HG02678 (cell line): Measurements from ENCODE around the gene LINC01488.

Experiments
- ATAC-seq: cut with Tn5 transposase; IDR thresholded peaks from one replicate; pipeline ENCODE4 v1.9.1; 2021; ENCODE audit warnings: mild to moderate bottlenecking, moderate library complexity; ENCODE audit not compliant: unreplicated experiment

LINC01488 gene

GRCh38 chr11:69463181-69463994 is 18.1 kb upstream of the LINC01488 start:
- no peak for ATAC-seq

- ATAC-seq: no peak
Measured at GRCh38 chr11:69463995-69464960, 17.2 kb upstream of the LINC01488 start.

GRCh38 chr11:69465236-69466000 is 16.0 kb upstream of the LINC01488 start:
- ATAC-seq: no peak

DNA sequence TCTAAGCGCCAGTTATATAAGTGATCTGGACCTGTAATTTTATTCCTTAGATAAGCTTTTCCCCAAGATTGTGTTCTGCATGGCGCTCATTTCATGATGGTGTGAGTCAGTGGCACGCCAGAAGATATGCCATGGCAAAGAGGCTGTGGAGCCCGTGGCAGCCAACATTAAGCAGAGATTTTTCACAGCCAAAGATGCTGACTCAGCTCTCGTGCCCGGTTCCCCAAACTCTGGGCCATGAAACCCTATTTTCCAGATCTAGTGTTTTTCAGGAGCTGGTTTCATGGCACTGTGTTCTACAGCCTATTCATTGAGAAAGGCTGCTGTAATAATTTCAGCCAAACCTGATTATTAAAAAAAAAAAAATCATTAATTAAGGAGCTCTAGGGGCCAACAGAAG is 15.4 kb upstream of the LINC01488 start:
- ATAC-seq: no peak

DNA sequence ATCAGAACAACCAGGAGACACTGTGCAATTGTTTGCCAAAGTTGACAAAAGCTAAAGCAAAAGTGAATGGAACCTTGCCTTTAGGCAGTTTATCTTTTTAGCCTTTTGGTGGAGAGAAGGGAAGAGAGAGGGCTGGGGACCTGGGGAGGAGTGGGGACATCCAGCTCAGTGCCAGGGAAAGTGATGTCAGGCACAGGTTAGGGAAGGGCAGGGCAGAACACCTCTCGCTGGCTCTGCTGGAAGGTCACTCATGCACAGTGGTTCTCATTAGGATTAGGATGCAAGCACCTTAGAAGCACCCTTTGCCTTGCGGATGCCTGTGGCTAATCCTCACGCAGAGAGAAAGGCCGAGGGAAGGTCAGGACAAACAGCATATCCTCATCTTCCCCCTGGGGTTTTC is 14.3 kb upstream of the LINC01488 start:
- ATAC-seq: no peak

DNA sequence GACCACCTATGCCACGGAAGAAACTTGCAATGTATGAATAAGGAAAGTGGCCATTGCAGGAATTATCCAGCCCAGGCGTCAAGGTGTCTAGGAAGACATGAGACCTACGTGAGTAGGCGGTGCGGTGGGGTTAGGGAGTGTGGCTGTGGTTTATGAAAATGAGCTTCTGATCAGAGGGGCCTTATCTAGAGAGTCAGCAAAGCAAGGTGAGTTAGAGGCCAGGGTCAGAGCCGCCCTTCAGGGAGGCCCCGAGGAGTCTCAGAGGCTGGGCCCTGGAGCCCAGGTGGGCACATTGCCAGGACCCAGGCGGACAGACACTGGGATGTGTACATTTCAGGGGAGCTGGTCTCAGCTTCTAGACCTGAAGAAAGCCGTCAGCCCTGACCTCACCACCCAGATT is 13.8 kb upstream of the LINC01488 start:
- no peak for ATAC-seq

GRCh38 chr11:69468221-69468620 is 13.2 kb upstream of the LINC01488 start:
- ATAC-seq: no peak

DNA sequence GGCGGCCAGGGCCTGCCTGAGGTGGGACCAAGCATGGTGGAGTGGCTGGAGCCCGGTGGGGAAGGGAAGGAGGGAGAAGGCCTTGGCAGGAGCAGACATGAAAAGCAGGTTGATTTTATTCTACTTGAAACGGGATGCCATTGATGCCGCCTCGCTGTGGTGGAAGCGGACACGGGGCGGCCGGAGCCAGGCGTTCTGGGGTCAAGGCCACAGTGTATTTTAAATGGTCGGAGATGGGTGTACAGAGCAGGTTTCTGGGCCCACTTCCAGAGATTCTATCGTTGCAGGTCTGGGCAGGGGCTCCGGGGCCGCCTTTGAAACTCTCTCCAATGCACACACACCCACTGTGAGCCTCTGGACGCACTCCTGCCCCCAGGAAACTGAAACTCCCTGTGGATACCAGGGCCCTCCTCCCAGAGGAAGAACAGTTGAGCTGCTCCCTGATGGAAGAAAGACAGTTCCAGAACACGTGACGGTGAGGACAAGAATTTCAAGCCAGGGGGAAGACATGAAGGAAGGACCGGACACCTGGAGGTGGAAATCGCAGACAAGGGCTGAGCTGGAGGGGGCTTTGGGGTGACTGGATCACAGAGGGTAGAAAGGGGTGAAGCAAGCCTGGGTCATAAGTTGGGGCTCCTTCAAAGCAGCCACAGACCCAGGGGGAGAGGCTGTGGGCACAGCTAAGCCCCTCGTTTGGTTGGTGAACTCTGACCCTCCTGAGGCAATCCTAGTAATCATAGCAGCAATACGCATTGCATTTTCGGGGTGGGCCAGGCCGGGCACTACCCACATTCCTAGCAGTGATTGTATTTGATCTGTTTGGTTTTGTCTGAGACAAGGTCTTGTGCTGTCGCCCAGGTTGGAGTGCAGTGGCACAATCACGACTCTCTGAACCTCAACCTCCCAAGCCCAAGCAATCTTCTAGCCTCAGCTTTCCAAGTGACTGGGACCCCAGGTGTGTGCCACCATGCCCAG is 12.3 kb upstream of the LINC01488 start:
- no peak for ATAC-seq

GRCh38 chr11:69470301-69470700 is 11.2 kb upstream of the LINC01488 start:
- ATAC-seq: no peak

DNA sequence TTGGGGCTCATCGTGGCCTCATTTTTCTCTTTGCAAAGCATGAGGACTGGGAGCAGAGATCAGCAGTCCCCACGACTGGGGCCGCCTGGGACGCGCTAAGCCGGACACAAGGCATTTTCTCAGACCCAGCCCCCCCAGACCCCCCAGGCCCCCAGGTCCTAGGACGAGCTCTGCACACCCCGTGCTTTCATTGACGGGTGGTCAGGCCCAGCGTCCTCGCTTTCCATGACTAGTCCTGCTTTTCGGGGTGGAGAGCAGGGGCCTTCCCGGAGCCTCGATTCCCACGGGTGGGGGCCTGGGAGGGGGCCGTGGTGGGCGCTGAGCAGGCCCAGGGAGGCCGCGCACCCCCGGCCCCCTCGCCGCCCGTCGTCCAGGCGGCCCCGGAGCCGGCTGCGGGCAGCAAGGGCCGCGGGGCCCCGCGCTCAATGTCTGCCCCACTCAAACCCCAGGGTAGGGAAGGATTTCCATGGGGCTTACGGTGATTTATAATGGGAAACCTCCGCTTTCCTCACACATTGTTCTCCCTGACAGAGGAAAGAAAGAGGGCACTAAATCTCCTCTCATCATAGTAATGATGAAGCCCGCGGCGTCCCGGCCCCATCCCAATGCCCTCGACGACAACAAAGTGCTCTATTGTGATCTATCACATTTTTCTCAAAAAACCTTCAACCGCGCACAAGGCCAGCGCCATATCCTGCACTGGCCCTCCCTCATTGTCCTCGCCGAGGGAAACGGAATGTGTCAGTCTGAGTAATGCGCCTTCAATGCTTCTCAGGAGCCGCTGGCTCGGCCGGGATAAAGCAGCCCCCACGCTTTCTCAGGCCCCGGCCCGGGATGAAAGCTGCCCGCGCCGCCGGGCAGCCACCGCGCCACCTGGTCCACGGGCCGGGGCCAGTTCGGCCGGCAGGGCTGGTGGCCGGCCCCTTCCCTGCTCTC is 10.4 kb upstream of the LINC01488 start:
- no peak for ATAC-seq

DNA sequence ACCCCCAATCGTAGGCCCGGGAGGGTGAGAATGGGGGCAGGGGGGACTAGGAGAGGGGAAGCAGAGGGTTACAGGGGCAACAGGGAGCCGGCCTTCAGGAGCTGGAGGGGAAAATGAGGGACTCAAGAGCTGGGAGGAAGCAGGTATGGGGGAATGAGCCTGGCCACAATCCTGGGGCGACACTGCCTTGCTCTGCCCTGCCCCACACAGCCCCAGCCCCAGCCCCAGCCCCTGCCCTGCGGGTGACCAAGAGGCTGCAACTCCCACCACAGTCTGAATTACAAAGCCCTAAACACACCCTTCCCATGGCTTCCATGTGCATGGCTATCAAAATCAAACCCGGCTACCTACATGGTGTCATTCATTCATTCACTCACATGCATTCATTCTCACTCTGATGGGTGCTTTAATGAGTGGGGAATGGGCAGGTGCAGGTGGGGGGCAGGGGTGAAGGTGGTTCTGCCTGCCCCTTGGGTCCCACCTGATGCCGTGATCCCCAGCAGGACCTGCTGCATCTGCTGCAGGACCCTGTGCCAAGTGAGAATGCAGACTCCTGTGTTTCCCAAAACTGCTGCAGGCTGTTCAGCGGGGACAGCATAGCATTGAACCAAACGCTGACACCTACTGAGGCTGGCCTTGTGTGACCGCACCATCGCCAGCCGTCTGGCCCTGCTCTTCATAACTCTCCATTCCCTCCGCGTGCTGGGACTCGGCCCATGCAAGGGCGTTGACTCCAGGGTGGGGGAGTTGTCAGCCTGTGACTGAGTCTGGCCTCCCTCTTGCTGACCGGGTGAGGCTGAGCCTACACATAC is 9.5 kb upstream of the LINC01488 start:
- ATAC-seq: no peak

DNA sequence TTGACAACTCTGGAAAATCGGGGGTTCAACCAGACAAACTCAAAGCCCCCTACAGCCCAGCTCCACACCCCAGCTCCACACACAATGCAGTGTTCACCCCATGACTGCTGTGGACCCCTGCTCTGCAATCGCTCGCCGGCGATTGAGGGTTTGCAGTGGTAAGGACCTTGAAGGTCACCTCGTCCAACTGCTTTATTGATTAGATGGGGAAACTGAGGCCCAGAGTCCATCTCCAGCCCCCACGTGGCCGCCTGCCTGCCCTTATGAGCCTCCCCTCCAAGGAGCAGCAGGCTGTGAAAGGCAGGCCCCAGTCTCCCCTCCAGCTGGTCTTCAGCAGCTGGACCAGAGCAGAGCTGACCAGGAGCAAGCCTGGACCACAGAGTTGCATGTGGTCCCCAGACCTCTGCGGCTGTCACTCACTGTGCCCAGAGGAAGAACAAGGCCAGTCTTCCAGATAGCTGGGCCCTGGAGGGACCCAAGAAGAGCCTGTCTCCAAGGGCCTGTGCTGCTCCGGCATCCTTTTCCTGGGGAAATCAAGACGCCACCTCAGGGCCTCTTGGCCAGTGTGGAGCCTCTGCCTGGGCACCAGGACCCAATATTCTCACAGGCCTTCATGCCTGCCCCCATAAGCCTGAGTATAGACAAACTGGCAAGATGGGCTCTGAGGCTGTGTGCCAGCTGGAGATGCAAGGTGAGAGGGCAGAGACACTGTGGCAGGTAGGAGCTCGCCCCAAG is 8.8 kb upstream of the LINC01488 start:
- no peak for ATAC-seq

DNA sequence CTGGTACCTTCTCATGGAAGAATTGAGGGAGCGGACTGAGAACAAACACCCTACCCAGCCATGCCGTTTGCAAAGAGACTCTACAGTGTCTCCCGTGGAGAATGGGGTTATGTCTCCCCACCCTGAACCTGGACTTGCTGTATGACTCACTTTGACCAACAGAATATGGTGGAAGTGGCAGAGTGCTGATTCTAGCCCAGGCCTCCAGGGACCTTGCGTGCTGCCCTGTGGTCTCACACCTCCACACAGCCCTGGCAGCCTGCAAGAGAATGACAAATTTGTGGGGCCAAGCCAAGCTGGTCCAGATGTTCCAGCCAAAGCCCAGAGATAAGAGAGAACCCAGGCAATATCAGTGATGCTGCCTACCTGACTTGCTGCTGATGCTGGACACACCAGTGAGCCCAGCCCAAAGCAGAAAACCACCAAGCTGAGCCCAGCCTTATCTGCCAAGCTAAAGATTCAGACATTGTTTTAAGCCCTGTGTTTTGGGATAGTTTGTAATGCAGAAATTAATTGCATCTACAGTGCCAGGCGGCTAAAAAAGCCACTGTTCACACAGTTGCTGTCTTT is 8.1 kb upstream of the LINC01488 start:
- no peak for ATAC-seq

DNA sequence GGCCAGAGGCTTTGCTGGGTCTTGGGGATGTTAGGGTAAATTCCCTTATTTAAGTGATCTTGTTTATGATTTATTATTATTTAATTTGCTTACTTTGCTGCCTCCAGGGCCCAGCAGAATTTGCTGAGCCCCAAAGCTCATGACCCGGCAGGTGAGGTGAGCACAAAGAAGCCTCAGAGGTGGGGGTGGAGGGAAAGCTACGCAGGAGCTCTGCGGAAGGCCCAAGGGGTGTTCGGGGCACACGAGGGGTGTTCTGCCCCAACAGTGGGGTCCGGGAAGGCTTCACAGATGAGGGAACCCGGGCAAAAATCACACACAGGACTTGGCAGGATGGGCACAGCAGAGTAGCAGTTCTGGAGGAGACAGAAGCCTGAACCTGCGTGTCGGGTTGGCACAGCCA is 6.7 kb upstream of the LINC01488 start:
- no peak for ATAC-seq

- ATAC-seq: no peak
Measured at GRCh38 chr11:69475141-69475865, 6.2 kb upstream of the LINC01488 start.

DNA sequence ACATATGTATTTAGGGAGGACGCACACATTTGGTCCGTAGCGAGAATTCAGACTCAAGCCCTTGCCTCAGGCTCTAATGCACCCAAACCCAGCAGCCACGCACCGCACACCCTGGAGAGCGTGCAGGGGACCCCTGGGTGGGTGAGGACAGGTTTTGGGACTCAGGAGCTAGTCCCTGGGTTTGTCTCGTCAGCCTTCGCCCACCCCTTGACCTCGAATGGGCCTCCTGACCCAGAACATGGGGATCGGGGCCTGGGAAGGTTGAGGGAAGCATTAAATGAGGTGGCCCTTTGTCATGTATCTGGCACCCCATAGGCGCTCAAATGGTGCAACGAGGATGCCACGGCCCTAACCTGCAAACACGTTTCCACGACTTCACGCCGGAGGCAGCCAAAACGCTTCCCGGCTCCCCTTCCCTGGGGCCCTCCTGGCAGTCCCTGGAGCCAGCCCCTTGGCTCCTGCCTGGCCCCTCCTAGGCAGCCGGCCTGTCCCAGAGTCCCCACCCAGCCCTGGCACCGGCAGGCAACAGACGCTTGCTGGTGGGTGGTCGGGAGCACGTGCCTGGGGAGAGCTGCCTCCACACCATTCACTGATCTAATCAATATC is 5.5 kb upstream of the LINC01488 start:
- ATAC-seq: no peak
